Dermis blood vessel endothelial cell (primary cell): ENCODE measurements around the gene ELP2. TPM values are rescaled to one million over a fixed set of nuclear protein-coding genes. Genes with fewer than 3 reads are reported as not detected.

Experiments used
- DNase-seq: peaks from one replicate; pipeline ENCODE4 v3.0.0; 2010
- total RNA-seq: library from RNA; depleted of rRNA; stranded (reverse); fragments of >200 nt; gene quantifications from 2 replicates; pipeline ENCODE4 v1.2.3, GENCODE V29; 2014

The ELP2 gene
- total RNA-seq, 1 donor from 2014 or later, result 69.6 TPM

- DNase-seq, result peak; percentile 14
These were observed 1.7 kb upstream of the ELP2 start for GRCh38 chr18:36127836-36128529.

DNA sequence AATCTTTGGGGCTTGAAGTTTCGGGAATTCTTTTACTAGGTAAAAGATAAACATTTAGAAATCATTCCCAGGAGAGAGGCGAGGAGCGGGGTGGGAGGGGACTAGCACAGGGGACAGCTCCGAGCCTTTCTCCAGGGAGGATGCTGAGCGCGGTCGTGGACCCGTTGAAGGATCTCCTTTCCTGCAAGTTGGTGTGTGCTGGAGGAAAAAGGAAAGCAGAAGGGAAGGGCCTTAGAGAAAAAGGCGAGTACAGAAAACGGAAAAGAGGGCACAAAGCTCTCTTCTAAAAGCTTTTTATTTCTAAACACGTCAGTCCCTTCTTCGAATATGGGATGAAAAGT, 1.2 kb upstream of the ELP2 start:
- DNase-seq, result peak; percentile 40

GRCh38 chr18:36128907-36129299, 796 bp upstream of the ELP2 start:
- DNase-seq, result no peak

DNA sequence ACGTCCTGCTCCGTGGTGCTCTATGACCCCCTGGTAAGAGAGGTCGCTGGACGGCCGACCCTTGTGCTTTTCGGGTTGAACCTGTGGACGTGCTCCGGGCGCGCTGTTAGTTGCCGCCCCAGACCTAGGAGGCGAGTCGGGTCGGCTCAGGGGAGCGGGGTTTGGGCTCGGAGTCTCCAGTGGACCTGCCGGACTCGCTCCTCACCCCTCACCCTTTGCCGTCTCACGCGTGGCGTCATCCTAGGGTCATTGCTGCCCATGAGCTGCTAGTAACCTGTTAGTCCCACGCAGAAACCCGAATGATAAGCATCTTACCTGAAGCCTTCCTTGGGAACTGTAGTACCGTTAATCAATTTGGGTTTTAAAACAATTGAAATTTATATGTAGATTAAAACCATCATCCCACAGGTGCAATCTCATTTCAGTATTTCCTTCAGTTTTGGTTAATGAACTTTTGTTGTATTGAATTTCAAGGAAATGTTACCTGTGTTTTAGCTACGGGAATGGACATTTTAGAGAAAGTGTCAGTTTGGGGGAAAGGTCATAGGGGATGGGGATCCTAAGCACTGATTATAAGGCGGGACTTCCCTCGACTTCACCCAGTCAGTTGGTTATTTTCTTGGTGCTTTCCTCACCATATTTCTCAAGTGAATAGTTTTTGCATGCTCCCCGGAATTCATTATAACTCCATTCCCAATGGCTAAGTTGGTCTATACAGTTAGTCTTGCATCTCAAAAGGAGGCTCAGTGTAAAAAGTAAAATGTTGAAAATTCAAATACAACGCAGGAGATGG, 536 bp downstream of the ELP2 start:
- DNase-seq, result peak; percentile 8

DNA sequence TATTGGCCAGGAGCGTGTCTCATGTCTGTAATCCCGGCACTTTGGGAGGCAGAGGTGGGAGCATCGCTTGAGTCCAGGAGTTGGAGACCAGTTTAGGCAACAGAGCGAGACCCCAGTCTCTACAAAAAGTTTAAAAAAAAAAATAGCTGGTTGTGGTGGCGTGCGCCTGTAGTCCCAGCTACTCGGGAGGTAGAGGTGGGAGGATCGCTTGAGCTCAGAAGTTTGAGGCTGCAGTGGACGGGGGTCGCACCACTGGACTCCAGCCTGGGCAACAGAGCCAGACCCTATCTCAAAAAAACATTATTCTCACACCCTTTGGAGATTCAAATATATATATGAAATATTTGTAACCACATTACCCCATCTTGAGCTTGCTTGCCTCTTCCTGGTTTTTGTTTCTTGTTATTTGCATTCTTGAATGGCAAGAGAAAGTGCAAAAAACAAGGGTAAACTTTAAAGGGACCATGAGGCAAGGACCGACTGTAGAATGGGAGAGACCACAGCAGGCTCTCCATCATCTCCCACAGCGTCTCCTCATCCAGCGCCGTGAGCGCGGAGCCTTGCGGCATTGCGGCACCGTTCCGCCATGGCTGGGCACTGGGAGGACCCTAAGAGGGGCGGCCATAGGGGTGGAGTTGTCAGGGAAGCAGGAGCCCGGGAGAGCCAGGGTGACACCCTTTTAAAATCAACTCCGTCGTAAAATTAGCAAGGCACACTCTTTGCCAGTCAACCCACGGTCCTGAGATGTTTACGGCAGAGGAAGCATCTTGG, 1.4 kb downstream of the ELP2 start:
- no peak for DNase-seq

GRCh38 chr18:36131692-36132483, 2.2 kb downstream of the ELP2 start:
- no peak for DNase-seq

- DNase-seq, result no peak
These were observed 3.1 kb downstream of the ELP2 start for GRCh38 chr18:36132756-36133155.

DNA sequence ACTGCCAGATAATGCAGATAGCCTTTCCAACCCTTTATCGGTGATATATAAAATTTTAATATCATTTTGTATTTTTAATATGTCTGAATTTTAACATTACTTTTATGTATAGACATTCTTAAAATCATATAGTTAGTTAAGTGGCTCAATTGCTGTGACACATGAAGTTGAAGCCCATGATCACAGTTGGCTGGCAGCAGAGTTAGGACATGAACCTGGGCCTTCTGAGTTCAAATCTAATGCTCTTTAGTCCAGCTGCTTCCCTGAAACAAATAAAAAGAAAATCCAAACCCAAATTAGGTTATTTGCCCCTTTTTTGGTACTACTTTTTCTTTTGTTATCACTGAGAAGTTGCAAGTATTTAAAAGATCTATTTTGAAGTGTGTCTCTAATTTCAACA, 5.6 kb downstream of the ELP2 start:
- DNase-seq, result no peak

GRCh38 chr18:36139245-36139644, 9.5 kb downstream of the ELP2 start:
- no peak for DNase-seq

GRCh38 chr18:36141576-36141975, 11.9 kb downstream of the ELP2 start:
- DNase-seq, result no peak

GRCh38 chr18:36142751-36143150, 13.1 kb downstream of the ELP2 start:
- no peak for DNase-seq

DNA sequence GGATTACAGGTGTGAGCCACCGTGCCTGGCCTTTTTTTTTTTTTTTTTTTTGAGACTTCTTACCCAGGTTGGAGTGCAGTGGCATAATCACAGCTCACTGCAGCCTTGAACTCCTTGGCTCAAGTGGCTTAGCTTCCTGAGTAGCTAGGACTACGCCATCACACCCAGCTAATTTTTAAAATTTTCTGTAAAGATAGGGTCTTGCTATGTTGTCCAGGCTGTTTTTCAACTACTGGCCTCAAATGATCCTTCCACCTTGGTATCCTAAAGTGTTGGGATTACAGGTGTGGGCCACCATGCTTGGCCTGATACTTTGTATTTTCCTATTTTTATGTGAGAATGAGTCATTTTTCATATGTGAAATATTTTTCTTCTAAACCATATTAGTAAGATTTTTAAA, 13.7 kb downstream of the ELP2 start:
- DNase-seq, result no peak

GRCh38 chr18:36149514-36150289, 20.0 kb downstream of the ELP2 start:
- DNase-seq, result no peak

- no peak for DNase-seq
These were observed 23.1 kb downstream of the ELP2 start for GRCh38 chr18:36152781-36153180.

DNA sequence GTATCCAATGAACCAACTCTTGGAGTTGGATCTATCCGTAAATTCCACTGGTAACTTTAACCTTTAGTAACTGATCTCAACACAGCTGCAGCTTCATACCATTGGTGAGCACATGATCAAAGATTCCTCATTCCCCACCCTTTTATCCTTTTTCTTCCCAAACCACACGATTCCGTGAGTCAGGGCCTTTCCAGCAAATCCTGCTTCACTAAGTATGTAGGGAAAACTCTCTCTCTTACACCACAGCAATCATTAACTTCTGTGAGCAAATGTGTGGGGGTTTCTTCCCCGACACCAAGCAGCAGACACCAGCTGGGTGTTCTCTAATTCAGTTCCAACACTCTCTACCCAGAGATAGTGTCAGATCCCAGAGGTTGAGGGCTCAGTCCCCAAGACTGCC, 23.5 kb downstream of the ELP2 start:
- DNase-seq, result no peak

- DNase-seq, result no peak
These were observed 24.1 kb downstream of the ELP2 start for GRCh38 chr18:36153771-36154170.

DNA sequence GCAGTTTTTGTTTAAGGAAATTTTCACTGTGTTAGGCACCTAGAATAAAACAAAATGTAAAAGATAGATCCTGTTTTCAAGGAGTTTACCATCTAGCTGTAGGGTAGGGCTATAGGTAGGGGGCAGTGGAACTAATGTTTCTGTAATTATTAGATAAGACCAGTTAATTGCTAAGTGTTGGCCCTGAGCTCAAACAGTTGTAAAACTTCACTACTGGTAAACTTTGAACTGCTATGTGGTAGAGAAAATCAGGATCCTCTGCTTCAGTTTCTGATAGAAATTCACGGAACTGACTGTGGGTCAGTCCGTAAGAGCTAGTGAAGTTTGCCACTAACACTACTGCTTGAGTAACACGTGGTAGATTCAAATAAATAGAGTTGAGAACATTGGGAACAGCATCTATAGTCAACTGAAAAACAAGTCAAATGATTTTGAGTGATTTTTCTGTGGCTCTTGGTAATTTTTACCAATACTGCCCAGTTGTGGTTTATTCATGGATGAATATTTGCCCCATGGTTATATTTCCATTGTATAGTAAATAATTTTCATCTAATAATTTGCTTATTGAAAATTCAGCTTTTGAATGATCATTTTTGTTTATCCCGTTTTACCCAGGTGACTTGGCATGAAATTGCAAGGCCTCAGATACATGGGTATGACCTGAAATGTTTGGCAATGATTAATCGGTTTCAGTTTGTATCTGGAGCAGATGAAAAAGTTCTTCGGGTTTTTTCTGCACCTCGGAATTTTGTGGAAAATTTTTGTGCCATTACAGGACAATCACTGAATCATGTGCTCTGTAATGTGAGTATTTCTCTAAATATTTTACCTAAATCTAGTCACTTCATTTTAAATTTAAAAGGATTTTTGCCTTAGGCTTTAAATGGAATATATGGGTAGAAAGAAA, 26.4 kb downstream of the ELP2 start:
- DNase-seq, result no peak

- no peak for DNase-seq
These were observed 27.7 kb downstream of the ELP2 start for GRCh38 chr18:36157441-36157840.

- DNase-seq, result peak; percentile 92
These were observed 28.7 kb downstream of the ELP2 start for GRCh38 chr18:36158266-36158867.

DNA sequence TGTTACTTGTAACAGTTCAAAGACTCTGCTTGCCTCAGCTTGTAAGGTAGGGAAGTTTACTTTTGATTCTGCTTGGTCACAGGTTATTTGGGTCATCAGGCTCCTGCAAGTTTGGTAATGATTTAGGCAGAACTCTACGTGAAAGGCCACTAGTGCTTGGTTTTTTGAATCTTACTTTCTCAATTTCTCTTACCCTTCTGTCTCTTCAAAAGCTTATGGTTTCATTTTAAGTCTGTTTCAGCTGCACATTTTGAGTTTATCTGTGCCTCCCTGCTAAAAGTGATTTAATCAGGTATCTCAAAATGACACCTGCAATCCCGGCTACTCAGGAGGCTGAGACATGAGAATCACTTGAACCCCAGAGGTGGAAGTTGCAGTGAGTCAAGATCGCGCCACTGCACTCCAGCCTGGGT, 31.3 kb downstream of the ELP2 start:
- DNase-seq, result no peak
